ENCODE measurements around the gene SNHG17.
"Not testable (repeated sequence)": the region's sequence is repeated elsewhere in the genome, so short reads cannot be mapped to it uniquely, and the experiment has no call there.

SNHG17 gene

DNA sequence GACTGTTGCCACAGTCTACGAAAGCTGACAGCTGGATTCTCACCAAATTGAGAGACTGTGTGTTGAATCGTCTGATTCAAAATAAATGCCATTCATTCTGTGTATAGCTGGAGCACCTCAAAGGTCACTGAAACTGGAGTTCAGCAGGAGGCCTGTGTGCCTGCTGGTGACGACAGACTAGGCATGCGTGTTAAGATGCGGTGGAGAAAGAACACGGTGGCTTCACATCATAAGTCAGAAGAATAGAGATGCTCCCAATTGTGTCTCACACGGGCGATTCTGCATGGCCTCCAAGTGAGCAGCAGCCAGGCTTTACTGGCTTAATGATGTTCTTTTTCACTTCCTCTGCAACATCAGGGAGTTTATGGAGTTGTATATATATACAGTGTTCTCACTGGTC, 32.3 kb downstream of the SNHG17 start:
- Histone ChIP-seq H3K36me3 (peaks cover 22% of the 10 kb centered on the region), H3K27me3 (no peaks in the 10 kb centered on the region), H4K20me1 (no peaks in the 10 kb centered on the region), H3K27ac (no peak overlapping the region), H3K4me1 (no peaks in the 10 kb centered on the region), H3K9me3 (peaks cover 22% of the 10 kb centered on the region), H3K4me2 (no peak overlapping the region), H3K9ac (no peak overlapping the region), H3K4me3 (no peak overlapping the region)
- no peak for TF ChIP-seq Cebpa-rat (IDR thresholded peaks at IDR 0.05)

DNA sequence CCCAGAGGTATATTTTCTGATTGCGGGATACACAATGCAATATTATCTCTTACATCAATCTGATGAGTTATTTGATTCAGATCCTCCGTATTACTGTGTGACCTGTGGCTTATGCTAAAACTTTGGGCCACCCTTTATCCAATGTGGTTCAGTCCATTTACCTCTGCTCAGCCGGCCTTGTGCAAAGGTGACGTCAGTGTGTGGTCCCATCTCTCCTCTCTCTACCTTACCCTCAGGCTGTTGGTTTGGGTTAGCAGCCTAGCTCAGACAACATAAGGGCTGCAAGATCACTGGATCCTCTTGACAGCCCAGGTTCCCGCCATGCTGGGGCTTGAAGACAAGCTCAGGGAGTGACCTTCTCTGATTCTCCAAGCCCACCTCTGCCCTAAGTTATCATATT, 33.0 kb downstream of the SNHG17 start:
- H3K4me3 ChIP-seq, result no peak overlapping the region
- no peak overlapping the region for H3K27ac ChIP-seq
- peaks cover 14% of the 10 kb centered on the region for H3K9me3 ChIP-seq
- no peak overlapping the region for H3K9ac ChIP-seq
- no peak for TF ChIP-seq Cebpa-rat (IDR thresholded peaks at IDR 0.05)
- no peak overlapping the region for H3K4me2 ChIP-seq
- H3K4me1 ChIP-seq, result no peaks in the 10 kb centered on the region
- peaks cover 15% of the 10 kb centered on the region for H3K36me3 ChIP-seq
- no peaks in the 10 kb centered on the region for H3K27me3 ChIP-seq
- H4K20me1 ChIP-seq, result no peaks in the 10 kb centered on the region

DNA sequence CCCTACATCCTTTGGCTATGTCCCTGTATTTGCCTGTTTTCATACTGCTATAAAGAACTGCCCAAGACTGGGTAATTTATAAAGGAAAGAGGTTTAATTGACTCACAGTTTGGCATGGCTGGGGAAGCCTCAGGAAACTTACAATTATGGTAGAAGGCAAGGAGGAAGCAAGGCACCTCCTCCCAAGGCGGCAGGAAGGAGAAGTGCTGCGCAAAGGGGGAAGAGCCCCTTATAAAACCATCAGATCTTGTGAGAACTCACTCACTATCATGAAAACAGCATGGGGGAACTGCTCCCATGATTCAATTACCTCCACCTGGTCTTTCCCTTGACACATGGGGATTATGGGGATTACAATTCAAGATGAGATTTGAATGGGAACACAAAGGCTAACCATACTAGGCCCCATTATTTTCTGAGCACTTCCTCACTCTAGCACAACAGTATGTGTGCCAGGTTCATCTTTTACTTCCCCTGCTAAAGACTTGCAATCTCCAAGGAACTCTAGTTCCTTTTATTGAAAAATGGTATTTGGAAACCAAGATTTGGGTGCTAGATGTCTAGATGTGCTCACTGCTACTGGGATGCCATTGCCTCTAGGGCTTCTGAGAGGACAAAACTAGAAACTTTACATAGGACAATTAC, 39.3 kb downstream of the SNHG17 start:
- not testable (repeated sequence) for H4K20me1 ChIP-seq, H3K4me2 ChIP-seq, H3K4me1 ChIP-seq, H3K27ac ChIP-seq, H3K9ac ChIP-seq, H3K27me3 ChIP-seq, H3K4me3 ChIP-seq, H3K9me3 ChIP-seq, H3K36me3 ChIP-seq

DNA sequence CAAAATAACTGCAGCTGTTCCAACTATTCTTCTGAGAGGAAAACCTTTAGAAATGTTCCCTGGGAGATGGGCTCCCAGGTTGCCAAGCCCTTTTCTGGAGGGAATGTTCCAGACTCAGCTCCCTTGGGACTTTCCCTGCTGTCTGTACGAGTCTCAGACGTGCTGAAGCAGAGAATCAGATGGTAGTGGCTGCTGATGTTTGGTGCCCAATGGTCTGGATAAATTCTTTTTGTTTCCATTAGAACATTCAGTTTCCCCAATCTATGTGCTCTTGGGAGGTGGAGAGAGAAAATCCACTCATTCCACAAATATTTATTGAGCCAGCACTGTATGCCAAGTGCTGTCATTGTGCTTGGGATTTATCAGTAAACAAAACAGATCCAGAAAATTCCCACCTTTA, 40.0 kb downstream of the SNHG17 start:
- Histone ChIP-seq H3K4me3 (no peak overlapping the region), H3K9ac (no peak overlapping the region), H3K27me3 (no peaks in the 10 kb centered on the region), H3K4me1 (no peaks in the 10 kb centered on the region), H3K9me3 (no peaks in the 10 kb centered on the region), H3K36me3 (no peaks in the 10 kb centered on the region), H4K20me1 (no peaks in the 10 kb centered on the region), H3K4me2 (no peak overlapping the region), H3K27ac (no peak overlapping the region)
- no peak for TF ChIP-seq Cebpa-rat (IDR thresholded peaks at IDR 0.05)

DNA sequence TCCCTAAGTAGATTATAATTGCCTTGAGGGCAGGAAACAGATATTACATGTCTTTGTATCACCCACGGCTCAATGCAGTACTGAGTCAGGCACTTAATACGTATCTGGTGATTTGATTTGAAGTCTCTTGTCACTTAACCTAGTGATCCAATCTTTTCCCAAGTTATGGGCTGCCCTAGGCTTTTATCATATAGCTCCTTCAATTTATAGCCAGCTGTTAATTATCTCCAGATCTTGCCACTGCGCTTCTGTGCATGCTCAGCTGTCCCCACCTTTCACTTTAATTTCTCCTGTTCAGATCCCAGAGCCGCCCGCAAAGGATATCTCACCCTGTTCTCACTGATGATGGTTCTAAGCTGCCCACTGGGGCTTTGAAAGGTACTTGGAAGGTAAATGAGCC, 41.9 kb downstream of the SNHG17 start:
- Histone ChIP-seq H3K27me3 (no peaks in the 10 kb centered on the region), H3K4me2 (no peak overlapping the region), H3K9ac (no peak overlapping the region), H3K36me3 (no peaks in the 10 kb centered on the region), H3K4me3 (no peak overlapping the region), H3K9me3 (no peaks in the 10 kb centered on the region), H3K4me1 (no peaks in the 10 kb centered on the region), H3K27ac (no peak overlapping the region), H4K20me1 (no peaks in the 10 kb centered on the region)
- TF ChIP-seq Cebpa-rat (IDR thresholded peaks at IDR 0.05), result no peak

DNA sequence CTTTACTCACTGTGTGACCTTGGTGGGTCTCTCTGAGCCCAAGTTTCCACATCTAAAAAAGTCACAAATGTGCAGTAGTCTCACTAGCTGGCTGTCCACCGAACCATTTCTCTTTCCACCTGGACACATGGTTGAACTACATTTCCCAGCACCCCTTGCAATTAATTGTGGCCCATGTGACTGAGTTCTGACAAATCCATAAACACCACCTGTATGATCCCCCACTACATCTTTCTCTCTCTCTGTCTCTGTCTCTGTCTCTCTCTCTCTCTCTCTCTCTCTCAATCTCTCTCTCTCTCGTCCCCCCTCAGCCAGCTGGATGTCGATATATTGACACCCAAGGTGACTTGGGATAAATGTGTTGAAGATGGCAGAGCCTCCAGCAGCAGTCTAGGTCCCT, 42.8 kb downstream of the SNHG17 start:
- Histone ChIP-seq H3K4me1 (no peaks in the 10 kb centered on the region), H3K27ac (no peak overlapping the region), H3K9me3 (no peaks in the 10 kb centered on the region), H3K4me2 (no peak overlapping the region), H4K20me1 (no peaks in the 10 kb centered on the region), H3K27me3 (no peaks in the 10 kb centered on the region), H3K4me3 (no peak overlapping the region), H3K36me3 (no peaks in the 10 kb centered on the region), H3K9ac (no peak overlapping the region)
- TF ChIP-seq Cebpa-rat (IDR thresholded peaks at IDR 0.05), result no peak

DNA sequence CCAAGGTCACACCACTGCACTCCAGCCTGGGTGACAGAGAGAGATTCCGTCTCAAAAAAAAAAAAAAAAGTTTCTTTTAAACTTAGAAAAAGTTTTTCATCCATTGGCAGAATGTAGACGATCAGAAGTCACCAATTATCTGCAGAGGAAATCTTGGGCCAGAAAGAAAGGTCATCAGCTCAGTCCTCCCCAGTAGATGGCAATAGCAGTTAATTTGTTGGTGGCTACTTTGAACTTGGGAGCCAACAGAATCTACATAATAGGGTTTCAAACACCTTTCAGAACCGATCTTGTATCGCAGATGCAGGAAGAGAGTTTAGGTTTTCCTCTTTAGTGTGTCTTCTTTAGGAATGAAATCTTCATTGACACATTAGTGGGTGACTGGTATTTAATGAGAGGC, 47.2 kb downstream of the SNHG17 start:
- H3K27ac ChIP-seq, result no peak overlapping the region
- no peaks in the 10 kb centered on the region for H3K4me1 ChIP-seq
- H3K9me3 ChIP-seq, result no peaks in the 10 kb centered on the region
- H3K9ac ChIP-seq, result no peak overlapping the region
- H3K4me2 ChIP-seq, result no peak overlapping the region
- no peaks in the 10 kb centered on the region for H4K20me1 ChIP-seq
- no peaks in the 10 kb centered on the region for H3K27me3 ChIP-seq
- no peak for TF ChIP-seq Cebpa-rat (IDR thresholded peaks at IDR 0.05)
- H3K36me3 ChIP-seq, result no peaks in the 10 kb centered on the region
- no peak overlapping the region for H3K4me3 ChIP-seq

DNA sequence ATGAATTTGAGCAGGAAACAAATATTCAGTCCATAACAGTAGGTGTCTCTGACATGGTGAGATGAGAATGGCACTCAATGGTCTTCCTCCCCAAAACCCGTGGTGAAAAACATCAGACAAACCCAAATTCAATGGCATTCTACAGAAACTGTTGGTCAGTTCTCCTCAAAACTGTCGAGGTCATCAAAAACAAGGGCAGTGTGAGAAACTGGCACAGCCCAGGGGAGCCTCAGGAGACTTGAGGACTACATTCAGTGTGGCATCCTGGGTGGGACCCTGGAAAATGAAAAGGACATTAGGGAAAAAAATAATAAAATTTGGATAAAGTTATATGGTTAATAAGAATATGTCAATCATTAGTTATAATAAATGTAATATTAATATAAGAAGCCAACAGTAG, 48.3 kb downstream of the SNHG17 start:
- H3K27me3 ChIP-seq, result no peaks in the 10 kb centered on the region
- no peaks in the 10 kb centered on the region for H3K36me3 ChIP-seq
- no peaks in the 10 kb centered on the region for H3K9me3 ChIP-seq
- no peak overlapping the region for H3K9ac ChIP-seq
- H4K20me1 ChIP-seq, result no peaks in the 10 kb centered on the region
- TF ChIP-seq Cebpa-rat (IDR thresholded peaks at IDR 0.05), result no peak
- no peaks in the 10 kb centered on the region for H3K4me1 ChIP-seq
- no peak overlapping the region for H3K4me2 ChIP-seq
- no peak overlapping the region for H3K4me3 ChIP-seq
- H3K27ac ChIP-seq, result no peak overlapping the region

DNA sequence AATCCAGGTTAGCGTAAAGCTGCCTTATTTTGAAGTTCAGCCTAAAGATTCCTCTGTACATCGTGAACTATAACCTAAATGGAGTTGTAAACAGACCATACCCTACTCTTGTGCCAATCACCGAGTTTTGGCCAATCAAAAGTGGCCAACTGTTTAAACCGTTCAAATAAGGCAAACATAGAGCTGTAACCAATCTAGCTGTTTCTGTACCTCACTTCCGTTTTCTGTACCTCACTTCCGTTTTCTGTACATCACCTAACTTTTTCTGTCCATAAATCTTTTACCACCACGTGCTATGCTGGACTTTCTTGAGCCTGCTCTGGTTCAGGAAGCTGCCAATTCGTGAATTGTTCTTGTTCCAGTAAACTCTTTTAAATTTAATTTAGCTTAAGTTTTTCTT, 49.1 kb downstream of the SNHG17 start:
- Histone ChIP-seq H3K27me3 (no peaks in the 10 kb centered on the region), H4K20me1 (no peaks in the 10 kb centered on the region), H3K4me2 (no peak overlapping the region), H3K9ac (no peak overlapping the region), H3K9me3 (no peaks in the 10 kb centered on the region), H3K4me1 (no peaks in the 10 kb centered on the region), H3K27ac (no peak overlapping the region), H3K36me3 (no peaks in the 10 kb centered on the region), H3K4me3 (no peak overlapping the region)
- no peak for TF ChIP-seq Cebpa-rat (IDR thresholded peaks at IDR 0.05)

DNA sequence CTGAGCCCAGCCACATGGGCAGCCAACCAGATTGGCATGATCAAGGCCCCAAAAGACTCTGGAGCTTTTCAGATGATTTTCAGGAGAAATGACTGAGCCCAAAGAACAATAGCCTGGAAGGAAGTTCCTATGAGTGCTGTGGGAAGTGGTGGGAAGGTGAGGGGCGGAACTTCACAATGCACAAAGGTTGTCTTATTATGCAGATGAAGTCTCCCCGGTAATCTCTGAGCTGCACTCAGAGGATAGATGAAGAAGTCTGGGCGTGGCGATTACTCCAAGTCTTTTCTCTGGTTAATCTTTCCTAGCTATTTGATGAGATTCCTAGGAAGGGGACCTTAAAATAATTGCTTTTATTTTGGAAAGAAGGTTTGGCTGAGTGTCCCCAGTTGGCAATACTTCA, 52.0 kb downstream of the SNHG17 start:
- no peak overlapping the region for H3K4me2 ChIP-seq
- no peaks in the 10 kb centered on the region for H3K36me3 ChIP-seq
- H3K9me3 ChIP-seq, result no peaks in the 10 kb centered on the region; the same call in 1 of the 2 replicates
- no peaks in the 10 kb centered on the region for H4K20me1 ChIP-seq
- no peak for TF ChIP-seq Cebpa-rat (IDR thresholded peaks at IDR 0.05)
- H3K4me3 ChIP-seq, result no peak overlapping the region
- H3K27ac ChIP-seq, result no peak overlapping the region
- H3K27me3 ChIP-seq, result no peaks in the 10 kb centered on the region
- H3K4me1 ChIP-seq, result no peaks in the 10 kb centered on the region
- H3K9ac ChIP-seq, result no peak overlapping the region

DNA sequence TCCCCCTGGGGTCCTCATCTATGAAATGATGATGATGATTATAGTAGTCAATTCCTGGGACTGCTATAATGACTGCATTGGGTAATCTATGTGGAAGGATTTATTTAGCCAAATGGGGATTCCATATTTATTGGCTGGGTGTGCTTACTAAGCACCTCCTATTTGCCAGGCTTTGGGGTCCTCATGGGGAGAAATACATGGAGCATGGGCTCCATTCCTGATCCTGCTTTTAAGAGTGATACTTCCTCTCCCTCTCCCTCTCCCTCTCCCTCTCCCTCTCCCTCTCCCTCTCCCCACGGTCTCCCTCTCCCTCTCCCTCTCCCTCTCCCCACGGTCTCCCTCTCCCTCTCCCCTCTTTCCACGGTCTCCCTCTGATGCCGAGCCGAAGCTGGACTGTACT, 57.3 kb downstream of the SNHG17 start:
- H3K27me3 ChIP-seq, H4K20me1 ChIP-seq, H3K4me2 ChIP-seq, H3K36me3 ChIP-seq, H3K4me1 ChIP-seq, H3K9me3 ChIP-seq, H3K4me3 ChIP-seq, H3K27ac ChIP-seq, H3K9ac ChIP-seq: not testable (repeated sequence)
